Glutamatergic neuron (in vitro differentiated cells): ENCODE results near the gene RSAD2. TPM values are rescaled to one million over a fixed set of nuclear protein-coding genes. Genes with fewer than 3 reads are reported as not detected.

Experiments
- DNase-seq: peaks from one replicate; pipeline ENCODE4 v3.0.0; 2022
- H3K27ac Mint-ChIP-seq: one replicate; pipeline ENCODE4 v1.8.0; 2020; ENCODE audit warnings: mild to moderate bottlenecking, mixed read lengths, inconsistent platforms; ENCODE audit not compliant: unreplicated experiment
- H3K27me3 Mint-ChIP-seq: one replicate; pipeline ENCODE4 v1.8.0; 2020; ENCODE audit warnings: mild to moderate bottlenecking, moderate library complexity, mixed read lengths, inconsistent platforms; ENCODE audit not compliant: unreplicated experiment
- H3K36me3 Mint-ChIP-seq: one replicate; pipeline ENCODE4 v1.8.0; 2020; ENCODE audit warnings: mild to moderate bottlenecking, mixed read lengths, inconsistent platforms; ENCODE audit not compliant: unreplicated experiment
- H3K4me1 Mint-ChIP-seq: one replicate; pipeline ENCODE4 v1.8.0; 2020; ENCODE audit warnings: mild to moderate bottlenecking, low read depth, mixed read lengths, inconsistent platforms; ENCODE audit not compliant: unreplicated experiment
- H3K4me3 Mint-ChIP-seq: one replicate; pipeline ENCODE4 v1.8.0; 2020; ENCODE audit warnings: mild to moderate bottlenecking, mixed read lengths, inconsistent platforms; ENCODE audit not compliant: unreplicated experiment
- H3K9me3 Mint-ChIP-seq: one replicate; pipeline ENCODE4 v1.8.0; 2020; ENCODE audit warnings: mild to moderate bottlenecking, moderate library complexity, mixed read lengths, inconsistent platforms; ENCODE audit not compliant: unreplicated experiment
- total RNA-seq: library from RNA; stranded (reverse); fragmentation: NEBNext Ultra II Directional; extraction: Animal tissue kit (Norgen Biotek cat#: 25700); gene quantifications from one replicate; pipeline ENCODE4 v1.2.1, GENCODE V29; 2021; ENCODE audit not compliant: unreplicated experiment
- TF ChIP-seq, protein P1 (sequence below): fragments of 200-600 bp; sonication (generic); IDR thresholded peaks from one replicate; pipeline ENCODE4 v1.5.0; 2021; ENCODE audit not compliant: partially characterized antibody, unreplicated experiment

The RSAD2 gene
- total RNA-seq, 1 donor from 2014 or later, result not detected

- TF ChIP-seq, protein P1, sequence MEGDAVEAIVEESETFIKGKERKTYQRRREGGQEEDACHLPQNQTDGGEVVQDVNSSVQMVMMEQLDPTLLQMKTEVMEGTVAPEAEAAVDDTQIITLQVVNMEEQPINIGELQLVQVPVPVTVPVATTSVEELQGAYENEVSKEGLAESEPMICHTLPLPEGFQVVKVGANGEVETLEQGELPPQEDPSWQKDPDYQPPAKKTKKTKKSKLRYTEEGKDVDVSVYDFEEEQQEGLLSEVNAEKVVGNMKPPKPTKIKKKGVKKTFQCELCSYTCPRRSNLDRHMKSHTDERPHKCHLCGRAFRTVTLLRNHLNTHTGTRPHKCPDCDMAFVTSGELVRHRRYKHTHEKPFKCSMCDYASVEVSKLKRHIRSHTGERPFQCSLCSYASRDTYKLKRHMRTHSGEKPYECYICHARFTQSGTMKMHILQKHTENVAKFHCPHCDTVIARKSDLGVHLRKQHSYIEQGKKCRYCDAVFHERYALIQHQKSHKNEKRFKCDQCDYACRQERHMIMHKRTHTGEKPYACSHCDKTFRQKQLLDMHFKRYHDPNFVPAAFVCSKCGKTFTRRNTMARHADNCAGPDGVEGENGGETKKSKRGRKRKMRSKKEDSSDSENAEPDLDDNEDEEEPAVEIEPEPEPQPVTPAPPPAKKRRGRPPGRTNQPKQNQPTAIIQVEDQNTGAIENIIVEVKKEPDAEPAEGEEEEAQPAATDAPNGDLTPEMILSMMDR, result no peak
- H3K9me3 Mint-ChIP-seq, result peaks cover 8% of the 10 kb centered on the region
- no peak overlapping the region for H3K27ac Mint-ChIP-seq
- peaks cover 2% of the 10 kb centered on the region for H3K27me3 Mint-ChIP-seq
- peaks cover 16% of the 10 kb centered on the region for H3K4me1 Mint-ChIP-seq
- peak overlapping the region; percentile 72 for H3K4me3 Mint-ChIP-seq
- H3K36me3 Mint-ChIP-seq, result peaks cover 9% of the 10 kb centered on the region
- peak; percentile 61 for DNase-seq
Observed at GRCh38 chr2:6917761-6918421, 40.3 kb downstream of the RSAD2 start.

- Mint-ChIP-seq H3K36me3 (peaks cover 5% of the 10 kb centered on the region), H3K27me3 (peaks cover 3% of the 10 kb centered on the region), H3K27ac (no peak overlapping the region), H3K4me1 (peaks cover 30% of the 10 kb centered on the region), H3K4me3 (no peak overlapping the region), H3K9me3 (peaks cover 11% of the 10 kb centered on the region)
- TF ChIP-seq, protein P1, result no peak
- DNase-seq, result no peak
Observed at GRCh38 chr2:6919901-6920742, 42.5 kb downstream of the RSAD2 start.

DNA sequence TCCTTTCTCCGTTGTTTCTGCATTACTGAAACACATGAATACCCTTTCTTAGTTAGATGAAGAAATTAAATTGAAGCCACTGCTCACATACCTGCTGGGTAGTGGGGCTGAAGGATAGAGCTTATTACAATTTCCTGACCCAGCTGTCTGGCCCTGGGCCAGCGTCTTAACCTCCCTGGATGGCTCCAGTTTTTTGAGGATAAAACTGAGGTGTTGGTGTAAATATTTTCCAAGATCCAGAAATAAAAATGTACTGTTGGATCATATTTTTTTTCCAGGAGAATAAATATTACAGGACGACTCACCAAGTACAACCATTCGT is 43.1 kb downstream of the RSAD2 start:
- TF ChIP-seq, protein P1, result no peak
- no peak for DNase-seq
- Mint-ChIP-seq H3K9me3 (peaks cover 11% of the 10 kb centered on the region), H3K27ac (no peak overlapping the region), H3K27me3 (peaks cover 3% of the 10 kb centered on the region), H3K4me1 (peaks cover 34% of the 10 kb centered on the region), H3K36me3 (peaks cover 5% of the 10 kb centered on the region), H3K4me3 (no peak overlapping the region)

GRCh38 chr2:6921321-6921922 is 43.8 kb downstream of the RSAD2 start:
- peaks cover 40% of the 10 kb centered on the region for H3K4me1 Mint-ChIP-seq
- H3K27ac Mint-ChIP-seq, result peak overlapping the region; percentile 43
- H3K27me3 Mint-ChIP-seq, result peaks cover 3% of the 10 kb centered on the region
- no peak for DNase-seq
- H3K9me3 Mint-ChIP-seq, result peaks cover 11% of the 10 kb centered on the region
- peak overlapping the region; percentile 43 for H3K4me3 Mint-ChIP-seq
- peaks cover 5% of the 10 kb centered on the region for H3K36me3 Mint-ChIP-seq
- TF ChIP-seq, protein P1, result no peak
